ENCODE results near the gene RDX.
A peak's percentile ranks its signal among the peaks of the same experiment; 100 is the strongest.
"Not testable (repeated sequence)": the region's sequence is repeated elsewhere in the genome, so short reads cannot be mapped to it uniquely, and the experiment has no call there.

Gene RDX

DNA sequence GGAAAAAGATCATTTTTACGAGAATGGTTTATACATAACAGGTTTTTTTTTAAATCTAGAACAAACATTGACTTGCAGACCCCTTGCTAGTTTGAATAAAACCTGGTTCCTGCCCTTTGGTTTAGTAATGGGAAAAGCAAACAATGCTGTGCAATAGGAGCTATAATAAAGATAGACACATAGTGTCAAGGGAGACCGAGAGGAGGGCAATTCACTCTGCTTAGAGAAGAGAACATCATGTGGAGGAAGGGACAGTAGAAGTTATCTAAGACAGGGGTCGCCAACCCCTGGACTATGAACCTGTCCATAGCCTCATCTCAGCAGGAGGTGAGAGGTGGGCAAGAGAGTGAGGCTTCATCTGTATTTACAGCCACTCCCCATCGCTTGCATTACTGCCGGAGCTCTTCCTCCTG is 7.0 kb upstream of the RDX start:
- DNase-seq, result no peak

DNA sequence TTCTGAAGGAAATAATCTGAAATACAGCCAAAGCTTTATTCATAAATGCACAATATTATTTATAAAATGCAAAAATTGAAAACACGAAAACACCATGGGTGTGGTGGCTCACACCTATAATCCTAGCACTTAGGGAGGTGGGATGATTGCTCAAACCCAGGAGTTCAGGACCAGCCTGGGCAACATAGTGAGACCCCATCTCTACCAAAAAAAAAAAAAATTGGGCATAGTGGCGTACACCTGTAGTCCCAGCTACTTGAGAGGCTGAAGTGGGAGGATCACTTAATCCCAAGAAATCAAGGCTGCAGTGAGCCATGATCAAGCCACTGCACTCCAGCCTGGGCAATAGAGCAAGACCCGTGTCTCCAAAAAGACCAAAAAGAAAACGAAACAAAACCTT is 5.2 kb upstream of the RDX start:
- no peak for DNase-seq

DNA sequence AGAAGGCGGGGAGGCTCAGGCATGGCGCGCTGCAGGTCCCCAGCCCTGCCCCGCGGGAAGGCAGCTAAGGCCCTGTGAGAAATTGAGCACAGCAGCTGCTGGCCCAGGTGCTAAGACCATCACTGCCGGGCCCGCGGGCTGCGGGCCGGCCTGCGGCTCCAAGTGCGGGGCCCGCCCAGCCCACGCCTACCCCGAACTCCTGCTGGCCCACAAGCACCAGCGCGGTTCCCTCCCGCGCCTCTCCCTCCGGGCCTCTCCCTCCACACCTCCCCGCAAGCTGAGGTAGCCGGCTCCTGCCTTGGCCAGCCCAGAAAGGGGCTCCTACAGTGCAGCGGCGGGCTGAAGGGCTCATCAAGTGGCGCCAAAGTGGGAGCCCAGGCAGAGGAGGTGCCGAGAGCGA is 4.6 kb upstream of the RDX start:
- DNase-seq, result no peak

DNA sequence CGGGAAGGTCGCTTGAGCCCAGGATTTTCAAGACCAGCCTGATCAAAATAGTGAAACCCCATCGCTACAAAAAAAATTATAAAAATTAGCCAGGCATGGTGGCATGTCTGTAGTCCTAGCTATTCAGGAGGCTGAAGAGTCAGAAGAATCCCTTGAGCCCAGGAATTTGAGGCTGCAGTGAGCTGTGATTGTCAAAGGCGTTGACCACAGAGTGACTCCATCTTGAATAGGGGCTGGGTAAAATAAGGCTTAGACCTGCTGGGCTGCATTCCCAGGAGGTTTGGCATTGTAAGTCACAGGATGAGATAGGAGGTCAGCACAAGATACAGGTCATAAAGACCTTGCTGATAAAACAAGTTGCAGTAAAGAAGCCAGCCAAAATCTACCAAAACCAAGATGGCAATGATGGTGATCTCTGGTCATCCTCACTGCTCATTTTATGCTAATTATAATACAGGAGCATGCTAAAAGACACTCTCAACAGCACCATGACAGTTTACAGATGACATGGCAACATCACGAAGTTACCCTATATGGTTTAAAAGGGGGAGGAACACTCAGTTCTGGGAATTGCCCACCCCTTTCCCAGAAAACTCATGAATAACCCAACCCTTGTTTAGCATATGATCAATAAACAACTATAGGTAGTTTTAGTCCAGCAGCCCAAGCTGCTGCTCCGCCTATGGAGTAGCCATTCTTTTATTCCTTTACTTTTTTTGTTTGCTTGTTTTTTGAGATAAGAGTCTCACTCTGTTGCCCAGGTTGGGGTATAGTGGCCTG is 2.8 kb upstream of the RDX start:
- DNase-seq, result no peak

DNA sequence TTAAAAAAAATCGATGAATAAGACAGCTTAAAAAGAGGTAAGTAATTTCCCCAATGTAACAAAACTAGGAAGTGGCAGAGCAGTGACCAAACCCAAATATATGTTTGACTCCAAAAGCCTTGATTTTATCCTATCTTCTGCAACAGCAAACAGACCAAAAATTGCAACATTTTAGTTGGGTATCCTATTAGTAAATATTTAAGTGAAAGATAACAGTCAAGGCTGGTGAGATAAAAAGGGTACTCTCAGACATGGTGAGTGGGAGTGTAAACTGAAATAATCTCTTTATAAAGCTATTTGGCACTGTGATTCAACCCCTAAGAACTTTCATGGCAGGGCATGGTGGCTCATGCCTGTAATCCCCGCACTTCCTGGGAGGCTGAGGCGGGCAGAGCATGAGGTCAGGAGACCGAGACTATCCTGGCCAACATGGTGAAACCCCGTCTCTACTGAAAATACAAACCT is 1.9 kb upstream of the RDX start:
- DNase-seq, result no peak

DNA sequence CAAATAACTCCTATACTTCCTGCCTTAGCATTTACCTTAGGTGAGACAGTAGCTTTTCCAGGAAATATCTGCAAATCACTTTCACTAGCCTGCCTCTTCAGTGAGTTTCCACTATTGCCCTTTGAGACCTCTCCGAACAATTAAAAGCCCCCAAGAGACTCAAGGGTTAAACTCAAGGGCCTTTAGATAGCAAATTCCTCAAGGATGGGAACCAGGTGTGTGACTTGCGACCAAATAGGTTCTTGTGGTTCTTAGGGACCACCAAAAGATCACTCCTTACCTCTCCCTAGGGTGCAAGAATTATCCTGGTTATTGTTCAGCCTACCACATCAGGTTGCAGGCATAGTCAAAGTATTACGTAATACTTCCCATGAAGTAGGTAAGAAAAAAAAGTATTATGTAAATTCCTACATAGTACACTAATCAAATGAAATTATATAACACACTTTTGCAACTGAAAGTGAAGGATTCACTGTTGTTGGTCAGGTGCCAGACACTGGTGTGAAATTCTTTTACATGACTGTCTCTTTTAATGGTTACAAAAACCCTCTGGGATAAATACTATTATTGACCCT is 1.4 kb upstream of the RDX start:
- no peak for DNase-seq

DNA sequence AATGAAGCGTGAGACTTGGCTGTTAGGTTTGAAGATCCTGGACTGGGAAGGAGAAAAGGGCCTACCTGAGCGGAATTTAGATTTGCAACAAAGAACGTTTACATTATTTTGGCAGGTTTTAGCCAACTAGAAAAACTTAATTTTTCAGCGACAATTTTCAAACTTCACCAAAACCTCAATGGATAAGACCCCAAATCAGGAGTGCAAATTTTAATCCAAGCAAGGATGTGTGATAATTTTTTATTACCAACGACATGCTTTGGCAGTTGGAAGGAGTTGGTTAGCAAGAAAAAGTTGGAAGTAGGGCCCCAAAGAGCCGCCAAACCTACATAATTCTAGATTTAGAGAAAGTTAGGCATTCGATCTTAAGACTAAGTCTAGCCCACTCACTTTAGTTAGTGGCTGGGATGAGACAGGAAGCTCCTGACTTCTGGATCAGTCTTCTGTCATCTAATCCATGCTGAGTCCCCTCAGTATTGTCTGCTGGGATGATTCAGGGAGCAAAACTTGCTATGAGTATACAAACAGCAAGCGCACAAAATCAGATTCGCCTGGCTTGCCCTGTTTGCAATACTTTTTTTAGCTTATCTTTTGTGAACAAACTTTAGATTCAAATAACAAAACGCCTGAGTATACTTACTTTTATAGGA is 787 bp upstream of the RDX start:
- DNase-seq, result no peak

DNA sequence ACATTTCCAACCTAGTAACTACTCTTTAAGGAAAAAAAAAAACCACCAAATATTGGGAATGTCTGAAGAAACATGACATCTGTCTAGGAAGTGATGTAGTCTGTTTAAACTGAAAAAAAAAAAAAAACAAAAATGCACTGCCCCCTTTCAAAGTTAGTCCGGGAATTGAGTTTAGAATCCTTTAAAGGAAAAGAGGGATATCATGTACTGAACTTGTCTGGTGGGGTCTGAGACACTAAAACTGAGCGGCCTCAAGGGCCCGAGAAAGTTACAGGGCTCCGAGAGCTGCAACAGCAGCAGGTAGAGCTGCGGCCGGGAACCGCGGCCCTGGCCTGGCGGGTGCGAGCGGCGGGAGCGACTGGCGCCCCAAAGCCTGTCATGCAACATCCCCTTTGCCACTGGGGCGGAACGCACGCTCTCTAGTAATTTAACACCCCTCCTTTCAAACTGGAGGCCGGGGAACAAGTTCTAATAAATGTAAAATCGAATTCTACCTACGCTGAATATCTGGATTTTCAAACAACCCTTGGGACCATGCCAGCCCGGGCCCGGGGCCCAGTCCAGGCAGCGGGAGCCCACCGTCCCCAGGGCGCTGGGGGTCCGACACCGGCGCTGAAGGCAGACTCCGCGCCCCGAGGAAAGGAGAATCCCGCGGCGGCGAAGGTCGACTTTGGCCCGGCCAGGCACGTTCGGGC is 736 bp downstream of the RDX start:
- DNase-seq, result peak; percentile 41

DNA sequence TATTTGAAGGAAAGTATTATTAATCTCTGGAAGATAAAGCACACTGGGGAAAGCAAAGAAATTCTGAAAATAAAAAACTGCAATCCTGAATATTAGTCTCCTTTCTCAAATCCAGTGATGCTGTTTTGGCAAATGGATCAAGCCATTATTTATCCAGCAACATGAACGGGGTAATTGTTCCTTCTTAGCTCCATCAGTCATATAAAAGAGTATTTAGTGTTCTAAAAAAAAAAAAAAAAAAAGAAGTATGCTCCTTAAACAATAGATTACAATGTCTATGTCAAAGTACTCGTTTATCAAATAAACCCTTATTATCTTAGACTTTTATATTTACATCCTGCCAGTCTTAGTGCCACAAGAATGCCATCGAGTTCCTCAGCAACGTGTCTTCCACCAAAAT is 1.3 kb downstream of the RDX start:
- DNase-seq, result no peak

DNA sequence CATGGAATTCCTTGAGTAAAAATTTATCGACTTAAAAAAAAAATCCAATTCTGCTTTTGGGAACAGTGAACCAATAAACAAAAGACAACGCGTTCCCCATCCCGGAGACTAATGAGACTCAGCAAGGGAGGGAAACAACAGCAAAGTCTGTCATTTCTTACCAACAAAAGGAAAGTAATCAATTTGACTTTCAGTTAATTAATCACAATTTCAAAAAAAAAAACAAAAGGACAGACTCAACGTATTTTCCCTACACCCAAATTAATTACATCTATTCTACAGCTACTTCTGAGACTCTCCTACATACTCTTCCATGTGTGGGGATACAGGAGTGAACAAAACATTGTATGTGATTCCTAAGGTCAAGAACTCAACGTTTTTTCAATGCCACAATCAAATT is 1.9 kb downstream of the RDX start:
- DNase-seq, result no peak

DNA sequence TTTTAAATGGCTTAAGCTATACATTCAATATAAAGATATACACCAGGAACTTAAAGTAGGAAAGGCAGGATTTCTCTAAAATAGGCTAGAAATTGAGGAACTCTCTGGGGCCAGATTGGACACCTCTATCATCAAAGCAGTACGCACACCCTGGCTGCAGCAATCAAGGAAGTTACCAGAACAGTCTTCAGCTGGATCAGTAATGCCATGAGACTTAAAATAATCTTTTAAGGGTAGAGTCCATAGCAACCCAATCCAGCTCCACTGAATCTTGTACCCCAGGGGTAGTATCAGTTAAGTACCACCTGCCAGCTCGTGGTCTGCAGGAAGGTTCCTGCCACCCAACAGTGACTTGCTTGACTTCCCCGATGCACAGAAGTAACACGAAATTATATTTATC is 3.0 kb downstream of the RDX start:
- DNase-seq, result no peak

DNA sequence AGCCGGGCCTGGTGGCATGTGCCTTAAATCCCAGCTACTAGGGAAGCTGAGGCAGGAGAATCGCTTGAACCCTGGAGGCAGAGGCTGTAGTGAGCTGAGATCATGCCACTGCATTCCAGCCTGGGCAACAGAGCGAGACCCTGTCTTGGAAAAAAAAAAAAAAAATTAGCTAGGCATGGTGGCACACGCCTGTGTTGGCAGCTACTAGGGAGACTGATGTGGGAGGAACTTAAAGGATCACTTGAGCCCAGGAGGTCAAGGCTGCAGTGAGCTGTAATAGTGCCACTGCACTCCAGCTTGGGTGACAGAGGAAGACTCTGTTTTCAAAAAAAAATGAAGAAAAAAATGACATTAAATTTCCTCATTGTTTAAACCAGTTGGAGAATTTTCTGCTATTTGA is 4.3 kb downstream of the RDX start:
- DNase-seq, result not testable (repeated sequence)

DNA sequence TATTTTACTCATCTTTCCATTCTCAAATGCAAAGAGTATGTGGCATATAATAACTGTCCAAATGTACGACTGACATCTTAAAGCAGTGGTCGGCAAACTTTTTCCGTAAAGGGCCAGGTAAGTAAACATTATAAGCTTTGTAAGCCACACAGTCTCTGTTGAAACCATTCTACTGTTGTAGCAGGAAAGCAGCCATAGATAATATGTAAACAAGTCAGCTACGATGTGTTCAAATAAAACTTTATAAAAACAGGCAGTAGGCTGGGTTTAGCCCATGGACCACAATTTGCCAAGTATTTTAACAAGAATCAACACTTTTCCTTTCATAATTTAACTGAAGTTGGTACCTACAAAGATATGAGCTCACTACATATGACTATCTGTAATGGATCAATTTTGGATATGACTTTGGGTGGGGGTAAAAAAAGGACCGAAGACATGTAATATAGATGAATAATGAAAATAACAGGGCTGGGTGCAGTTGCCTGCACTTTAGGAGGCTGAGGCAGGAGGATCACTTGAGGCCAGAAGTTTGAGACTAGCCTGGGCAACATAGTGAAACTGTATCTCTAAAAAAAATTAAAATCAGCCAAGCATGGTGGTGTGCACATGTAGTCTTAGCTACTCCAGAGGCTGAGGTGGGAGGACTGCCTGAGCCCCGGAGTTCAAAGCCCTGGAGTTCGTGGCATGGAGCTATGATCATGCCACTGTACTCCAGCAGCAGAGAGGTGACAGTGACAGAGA is 5.7 kb downstream of the RDX start:
- DNase-seq, result no peak

DNA sequence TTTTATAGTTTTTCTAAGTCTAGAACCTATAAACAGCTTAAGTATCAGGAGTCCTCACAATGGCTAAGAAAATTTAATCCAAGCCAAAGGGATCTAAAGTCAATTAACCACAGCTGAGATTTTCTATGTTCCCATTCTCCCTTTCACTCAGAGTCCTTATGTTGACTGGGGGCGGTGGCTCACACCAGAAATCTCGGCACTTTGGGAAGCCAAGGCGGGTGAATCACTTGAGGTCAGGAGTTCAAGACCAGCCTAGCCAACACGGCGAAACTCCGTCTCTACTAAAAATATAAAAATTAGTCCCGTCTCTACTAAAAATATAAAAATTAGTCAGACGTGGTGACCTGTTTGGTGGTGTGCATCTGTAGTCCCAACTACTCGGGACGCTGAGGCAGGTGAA is 6.9 kb downstream of the RDX start:
- no peak for DNase-seq

DNA sequence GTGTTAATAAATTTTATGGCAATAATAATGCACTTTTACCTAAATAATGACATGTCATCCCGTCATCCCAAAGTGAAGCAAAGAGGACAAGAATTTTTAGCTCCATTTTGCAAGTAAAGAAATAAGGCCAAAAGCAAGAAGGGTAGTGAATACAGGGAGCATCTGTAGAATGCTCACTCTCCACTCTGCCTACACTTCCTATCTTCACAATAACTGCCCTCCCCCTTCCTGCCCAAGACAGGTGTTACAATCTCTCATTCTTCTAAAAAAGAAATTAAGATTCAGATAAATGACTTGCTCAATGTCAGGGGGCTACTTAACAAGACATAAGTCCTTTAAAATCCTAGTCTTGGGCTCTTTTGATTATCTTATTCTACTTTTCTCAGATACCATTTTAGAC is 8.9 kb downstream of the RDX start:
- DNase-seq, result no peak

DNA sequence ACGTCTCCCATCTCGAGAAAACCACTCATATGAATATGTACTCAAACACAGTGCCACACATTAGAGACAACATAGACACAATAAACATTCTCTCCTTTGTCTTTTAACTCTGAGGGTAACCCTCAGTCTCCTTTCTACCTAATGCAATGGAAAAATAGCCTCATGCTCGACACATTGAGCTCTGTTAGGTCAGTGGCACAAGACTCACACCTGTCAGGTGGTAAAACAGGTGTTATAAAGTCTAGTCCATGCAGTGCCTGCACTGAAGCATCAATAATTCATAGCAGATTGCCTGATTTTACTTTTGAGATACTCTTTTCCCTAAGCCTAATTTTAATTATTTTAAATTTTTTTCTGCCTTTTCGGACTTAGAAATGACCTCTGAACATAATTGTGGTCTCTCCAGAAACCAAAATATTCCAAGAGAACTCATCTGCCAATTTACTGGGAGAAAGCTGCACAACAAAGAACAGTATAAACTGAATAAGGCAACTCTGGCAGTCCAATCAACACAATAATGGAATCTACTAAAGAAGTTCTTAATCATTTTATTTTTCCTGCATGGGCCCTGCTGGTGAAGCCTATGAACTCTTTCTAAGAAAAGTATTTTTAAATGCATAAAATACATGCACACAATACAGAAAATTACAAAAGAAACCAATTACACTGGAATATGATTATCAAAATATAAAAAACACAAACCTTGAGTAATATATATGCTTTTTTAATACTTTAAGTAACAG is 9.9 kb downstream of the RDX start:
- DNase-seq, result no peak

DNA sequence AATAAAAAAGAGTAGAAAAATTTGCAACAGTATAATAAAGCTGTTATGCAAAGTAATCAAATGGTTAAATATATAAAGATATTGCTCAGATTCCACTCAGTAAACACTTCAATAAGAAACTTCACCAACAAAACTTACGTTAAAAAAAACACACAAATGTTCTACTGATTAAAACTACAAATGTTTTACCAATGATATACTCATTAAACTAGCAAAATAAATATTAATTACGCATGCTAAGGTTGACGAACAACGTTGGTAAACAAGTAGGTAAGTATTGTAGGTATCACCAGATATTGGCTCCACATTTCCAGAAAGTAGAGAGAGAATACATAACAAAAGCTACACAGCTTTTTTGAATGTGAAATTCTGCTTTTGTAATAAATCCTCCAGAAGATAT is 12.6 kb downstream of the RDX start:
- DNase-seq, result no peak

DNA sequence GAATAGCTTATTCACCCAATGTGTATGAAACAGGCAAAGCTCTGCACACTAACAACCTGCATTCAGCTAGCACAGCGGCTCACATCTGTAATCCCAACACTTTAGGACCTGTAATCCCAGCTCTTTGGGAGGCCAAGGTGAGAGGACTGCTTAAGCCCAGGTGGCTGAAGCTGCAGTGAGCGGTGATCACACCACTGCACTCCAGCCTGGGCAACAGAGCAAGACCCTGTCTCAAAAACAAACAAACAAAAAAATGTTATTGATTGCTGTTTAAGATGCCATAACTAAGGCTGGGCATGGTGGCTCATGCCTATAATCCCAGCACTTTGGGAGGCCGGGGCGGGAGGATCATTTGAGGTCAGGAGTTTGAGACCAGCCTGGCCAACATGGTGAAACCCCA is 15.8 kb downstream of the RDX start:
- not testable (repeated sequence) for DNase-seq

DNA sequence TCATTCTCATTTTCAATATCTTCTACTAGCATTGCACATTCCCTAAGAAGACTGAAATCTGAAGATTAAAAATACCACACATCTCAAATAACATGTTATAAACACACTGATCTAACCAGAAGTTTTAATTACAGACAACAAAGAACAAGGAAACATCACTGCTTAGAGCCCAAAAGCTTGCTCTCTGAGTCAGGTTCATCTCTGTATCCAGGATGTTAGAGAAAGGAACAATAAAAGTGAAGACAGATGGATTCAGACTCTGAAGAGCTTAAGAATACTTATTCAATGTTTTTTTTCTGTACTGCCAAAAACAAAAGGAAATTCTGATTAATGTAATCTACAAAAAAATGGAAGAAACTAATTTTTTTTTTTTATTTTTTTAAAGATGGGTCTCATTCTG is 16.5 kb downstream of the RDX start:
- DNase-seq, result no peak

DNA sequence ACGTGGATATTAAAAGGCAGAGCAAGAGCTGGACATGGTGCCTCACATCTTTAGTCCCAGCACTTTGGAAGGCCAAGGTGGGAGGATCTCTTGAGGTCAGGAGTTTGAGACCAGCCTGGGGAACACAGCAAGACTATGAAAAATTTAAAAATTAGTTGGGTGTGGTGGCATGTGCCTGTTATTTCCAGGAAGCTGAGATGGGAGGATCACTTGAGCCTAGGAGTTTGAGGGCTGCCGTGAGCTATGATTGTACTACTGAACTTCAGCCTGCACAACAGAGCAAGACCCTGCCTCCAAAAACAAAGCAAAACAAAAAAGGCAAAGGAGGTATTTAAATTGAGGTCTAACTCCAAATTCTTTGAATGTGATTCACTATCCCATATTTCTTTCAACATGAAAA is 23.5 kb downstream of the RDX start:
- DNase-seq, result no peak

DNA sequence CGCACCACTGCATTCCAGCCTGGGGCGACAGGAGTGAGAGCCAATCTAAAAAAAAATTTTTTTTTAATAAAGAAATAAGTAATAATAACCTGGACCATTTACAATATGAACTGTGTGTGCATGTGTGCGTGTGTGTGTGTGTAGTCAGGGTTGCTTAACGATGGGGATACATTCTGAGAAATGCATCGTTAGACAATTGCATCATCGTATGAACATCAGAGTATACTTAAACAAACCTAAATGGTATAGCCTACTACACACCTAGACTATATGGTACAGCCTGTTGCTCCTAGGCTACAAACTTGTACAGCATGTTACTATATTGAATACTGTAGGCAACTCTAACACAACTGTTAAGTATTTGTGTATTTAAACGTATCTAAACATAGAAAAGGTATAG is 26.4 kb downstream of the RDX start:
- no peak for DNase-seq

DNA sequence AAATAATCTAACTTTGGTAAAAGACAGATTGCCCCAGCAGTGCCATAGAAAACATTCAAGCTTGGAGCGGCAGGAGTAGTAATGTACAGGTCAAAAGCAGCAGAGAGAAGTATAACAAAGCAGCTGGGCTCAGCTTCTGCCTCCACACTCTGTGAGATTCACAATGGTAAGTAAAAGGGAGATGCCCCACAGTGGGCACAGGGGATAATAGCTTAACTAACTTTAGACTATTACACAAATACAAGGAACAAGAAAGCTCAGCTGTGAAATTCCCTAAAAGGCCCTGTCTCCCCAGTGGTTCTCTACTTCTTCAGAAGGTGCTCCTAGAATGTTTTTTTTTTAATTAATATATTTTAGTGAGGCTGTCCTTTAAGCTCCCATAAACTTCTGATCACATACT is 28.0 kb downstream of the RDX start:
- DNase-seq, result no peak

DNA sequence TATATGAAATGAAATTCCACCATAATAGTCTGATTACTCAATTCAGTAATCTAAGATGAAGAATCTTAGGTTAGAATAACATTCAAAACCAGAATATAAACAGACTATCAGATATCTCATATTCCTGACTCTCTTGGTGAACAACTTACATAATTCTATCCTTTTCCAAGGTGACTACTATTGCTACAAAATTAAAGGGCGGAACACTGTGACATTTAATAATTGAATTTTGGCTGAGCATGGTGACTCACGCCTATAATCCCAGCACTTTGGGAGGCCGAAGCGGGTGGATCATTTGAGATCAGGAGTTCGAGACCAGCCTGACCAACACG is 34.4 kb downstream of the RDX start:
- DNase-seq, result no peak

Measured in activated CD4-positive, alpha-beta T cell treated with anti-CD3 and anti-CD28 coated beads, Interleukin-2, amount 50 U/mL, for 1 hour (primary cell).